ENCODE measurements around the gene TENM3.

DNA sequence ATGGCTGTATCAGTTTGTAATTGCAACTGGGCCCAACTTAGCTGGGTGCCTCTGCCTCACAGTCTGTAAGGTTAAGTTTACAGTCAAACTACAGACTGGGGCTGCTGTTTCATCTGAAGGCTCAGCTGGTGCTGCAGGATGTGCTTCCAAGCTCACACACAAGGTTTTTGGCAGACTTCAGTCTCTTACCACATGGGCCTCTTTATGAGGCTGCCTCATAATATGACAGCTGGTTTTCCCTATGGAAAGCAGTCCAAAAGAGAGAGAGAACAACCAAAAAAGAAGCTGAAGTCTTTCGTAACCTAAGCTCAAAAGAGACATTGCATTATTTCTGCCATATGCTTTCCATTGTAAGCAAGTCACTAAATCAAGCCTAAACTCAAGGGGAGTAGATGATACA is 402.3 kb downstream of the TENM3 start:
- no peak for TF ChIP-seq CTCF (IDR thresholded peaks at IDR 0.05; ENCODE audit: borderline replicate concordance, extremely low read depth, low read length, poor library complexity, severe bottlenecking)
- no peak for TF ChIP-seq EZH2 (IDR thresholded peaks at IDR 0.05; ENCODE audit: borderline replicate concordance, low read depth, low read length, severe bottlenecking)
